A673 (cell line): Measurements from ENCODE around the gene ITPA. TPM values are rescaled to one million over a fixed set of nuclear protein-coding genes. Genes with fewer than 3 reads are reported as not detected.

ENCODE experiments used
- BruUV-seq: library from RNA; stranded (reverse); fragments of 400-500 nt; replicated peaks from 2 replicates; lab custom pipeline; 2021; lab: Mats Ljungman, UMichigan
- CTCF ChIA-PET: fragments of 300-600 bp; sonication (Branson Sonifier 250); formaldehyde crosslinking; loops from one replicate; lab custom pipeline; 2022; ENCODE audit warnings: antibody characterized with exemption; lab: Charles Lee
- POLR2A ChIA-PET: fragments of 300-600 bp; sonication (Branson Sonifier 250); formaldehyde crosslinking; loops from one replicate; lab custom pipeline; 2022; ENCODE audit warnings: antibody characterized with exemption; ENCODE audit not compliant: low non-redundant PET; lab: Charles Lee
- DNase-seq: peaks from one replicate; pipeline ENCODE4 v3.0.0-alpha.2; 2015; ENCODE audit warnings: low spot score
- H3K27ac ChIP-seq: fragments of 200-600 bp; sonication (generic); 2 replicates; pipeline ENCODE4 v1.5.1; 2016; ENCODE audit warnings: mixed run types, low read depth, mild to moderate bottlenecking, mixed read lengths, antibody characterized with exemption, low read length; ENCODE audit not compliant: poor library complexity, severe bottlenecking
- H3K27me3 ChIP-seq: fragments of 200-600 bp; sonication (generic); replicated peaks from 2 replicates; pipeline ENCODE4 v1.6.1; 2017; ENCODE audit warnings: mixed run types, low read depth, mild to moderate bottlenecking, mixed read lengths, antibody characterized with exemption, low read length; ENCODE audit not compliant: insufficient read depth, poor library complexity
- H3K36me3 ChIP-seq: fragments of 200-600 bp; sonication (generic); 2 replicates; pipeline ENCODE4 v1.6.1; 2016; ENCODE audit warnings: mixed run types, mild to moderate bottlenecking, mixed read lengths, antibody characterized with exemption, low read length; ENCODE audit not compliant: insufficient read depth, poor library complexity, severe bottlenecking
- H3K4me1 ChIP-seq: fragments of 200-600 bp; sonication (generic); 2 replicates; pipeline ENCODE4 v1.6.1; 2017; ENCODE audit warnings: mixed run types, mild to moderate bottlenecking, mixed read lengths, antibody characterized with exemption, low read length; ENCODE audit not compliant: insufficient read depth, poor library complexity, severe bottlenecking
- H3K4me3 ChIP-seq: fragments of 200-600 bp; sonication (generic); 2 replicates; pipeline ENCODE4 v1.5.1; 2016; ENCODE audit warnings: low read depth, mixed run types, mild to moderate bottlenecking, mixed read lengths, low read length; ENCODE audit not compliant: poor library complexity, severe bottlenecking
- H3K9me3 ChIP-seq: fragments of 200-600 bp; sonication (generic); 2 replicates; pipeline ENCODE4 v1.6.1; 2016; ENCODE audit warnings: mixed run types, low read depth, mild to moderate bottlenecking, mixed read lengths, antibody characterized with exemption, low read length; ENCODE audit not compliant: poor library complexity, severe bottlenecking
- EZH2 ChIP-seq: fragments of 200-600 bp; sonication (generic); IDR thresholded peaks from 2 replicates; pipeline ENCODE4 v1.6.1; 2017; ENCODE audit warnings: borderline replicate concordance, low read depth, mild to moderate bottlenecking, mixed read lengths, antibody characterized with exemption, low read length; ENCODE audit not compliant: poor library complexity, severe bottlenecking
- intact Hi-C: fragments of 100-400 bp; cut with micrococcal nuclease; formaldehyde crosslinking; loops from one replicate; pipeline ENCODE4 v1.10.0; 2022; ENCODE audit not compliant: unreplicated experiment
- total RNA-seq: library from RNA; stranded (reverse); gene quantifications from 2 replicates; pipeline ENCODE4 v1.2.3, GENCODE V29; 2021
- TF ChIP-seq, protein P1 (sequence below): fragments of 300-800, 200-600 bp; sonication (generic); conservative IDR thresholded peaks from 2 replicates; pipeline ENCODE4 v1.5.1; 2017; ENCODE audit warnings: low read depth, mild to moderate bottlenecking, antibody characterized with exemption, low read length, moderate library complexity, mixed read lengths

ITPA gene
- total RNA-seq, 1 experiment from 2014 or later = 81.3 TPM

DNA sequence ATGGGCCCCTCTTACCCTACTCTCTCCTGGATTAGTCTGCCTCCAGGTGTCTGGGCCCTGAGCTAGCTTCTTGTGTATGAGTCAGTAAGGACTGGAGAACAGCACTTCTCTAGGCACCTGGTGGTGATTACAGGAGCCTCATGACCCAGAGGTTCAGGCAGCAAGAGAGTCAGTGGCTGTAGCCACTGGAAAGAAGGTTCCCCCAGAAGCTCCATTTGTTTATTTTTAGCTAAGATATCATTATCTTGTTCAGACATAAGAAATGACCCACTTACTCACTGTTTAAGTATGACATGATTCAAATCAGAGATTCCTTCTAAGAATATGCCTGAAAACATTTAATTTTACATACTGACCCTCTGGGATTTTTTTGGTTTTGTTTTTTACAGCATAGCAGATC, 53.3 kb downstream of the ITPA start:
- no peak for DNase-seq

DNA sequence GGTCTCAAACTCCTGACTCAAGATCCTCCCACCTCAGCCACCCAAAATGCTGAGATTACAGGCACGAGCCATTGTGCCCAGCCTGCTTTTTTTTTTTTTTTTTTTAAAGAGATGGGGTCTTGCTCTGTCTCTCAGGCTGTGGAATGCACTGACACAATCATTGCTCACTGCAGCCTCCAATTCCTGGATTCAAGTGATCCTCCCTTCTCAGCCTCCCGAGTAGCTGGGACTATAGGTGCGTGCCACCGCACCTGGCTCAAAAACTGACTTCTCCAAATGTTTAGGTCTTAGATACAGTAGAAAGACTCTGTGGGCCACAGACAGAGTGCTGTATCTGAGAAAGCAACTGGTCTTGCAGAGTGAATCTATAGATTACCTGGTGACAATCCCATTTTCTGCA, 60.8 kb downstream of the ITPA start:
- Histone ChIP-seq H3K27ac (no peak overlapping the region), H3K36me3 (no peaks in the 10 kb centered on the region), H3K27me3 (no peaks in the 10 kb centered on the region), H3K4me3 (no peak overlapping the region), H3K9me3 (no peaks in the 10 kb centered on the region), H3K4me1 (no peaks in the 10 kb centered on the region)
- BruUV-seq = no TSS peak
- intact Hi-C loops = no loop called here
- POLR2A ChIA-PET = no interaction called here
- TF ChIP-seq EZH2 = no peak
- TF ChIP-seq, protein P1, sequence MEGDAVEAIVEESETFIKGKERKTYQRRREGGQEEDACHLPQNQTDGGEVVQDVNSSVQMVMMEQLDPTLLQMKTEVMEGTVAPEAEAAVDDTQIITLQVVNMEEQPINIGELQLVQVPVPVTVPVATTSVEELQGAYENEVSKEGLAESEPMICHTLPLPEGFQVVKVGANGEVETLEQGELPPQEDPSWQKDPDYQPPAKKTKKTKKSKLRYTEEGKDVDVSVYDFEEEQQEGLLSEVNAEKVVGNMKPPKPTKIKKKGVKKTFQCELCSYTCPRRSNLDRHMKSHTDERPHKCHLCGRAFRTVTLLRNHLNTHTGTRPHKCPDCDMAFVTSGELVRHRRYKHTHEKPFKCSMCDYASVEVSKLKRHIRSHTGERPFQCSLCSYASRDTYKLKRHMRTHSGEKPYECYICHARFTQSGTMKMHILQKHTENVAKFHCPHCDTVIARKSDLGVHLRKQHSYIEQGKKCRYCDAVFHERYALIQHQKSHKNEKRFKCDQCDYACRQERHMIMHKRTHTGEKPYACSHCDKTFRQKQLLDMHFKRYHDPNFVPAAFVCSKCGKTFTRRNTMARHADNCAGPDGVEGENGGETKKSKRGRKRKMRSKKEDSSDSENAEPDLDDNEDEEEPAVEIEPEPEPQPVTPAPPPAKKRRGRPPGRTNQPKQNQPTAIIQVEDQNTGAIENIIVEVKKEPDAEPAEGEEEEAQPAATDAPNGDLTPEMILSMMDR = no peak
- no peak for DNase-seq
- CTCF ChIA-PET = no interaction called here

More for the DNA sequence above, 53.3 kb downstream of the ITPA start:
- Histone ChIP-seq H3K9me3 (no peaks in the 10 kb centered on the region), H3K36me3 (no peaks in the 10 kb centered on the region), H3K4me1 (no peaks in the 10 kb centered on the region), H3K4me3 (no peak overlapping the region), H3K27me3 (no peaks in the 10 kb centered on the region), H3K27ac (no peak overlapping the region)
- TF ChIP-seq EZH2 = no peak
- TF ChIP-seq, protein P1 = no peak
- no TSS peak for BruUV-seq
- intact Hi-C loops = no loop called here
- CTCF ChIA-PET = no interaction called here
- POLR2A ChIA-PET = no interaction called here

DNA sequence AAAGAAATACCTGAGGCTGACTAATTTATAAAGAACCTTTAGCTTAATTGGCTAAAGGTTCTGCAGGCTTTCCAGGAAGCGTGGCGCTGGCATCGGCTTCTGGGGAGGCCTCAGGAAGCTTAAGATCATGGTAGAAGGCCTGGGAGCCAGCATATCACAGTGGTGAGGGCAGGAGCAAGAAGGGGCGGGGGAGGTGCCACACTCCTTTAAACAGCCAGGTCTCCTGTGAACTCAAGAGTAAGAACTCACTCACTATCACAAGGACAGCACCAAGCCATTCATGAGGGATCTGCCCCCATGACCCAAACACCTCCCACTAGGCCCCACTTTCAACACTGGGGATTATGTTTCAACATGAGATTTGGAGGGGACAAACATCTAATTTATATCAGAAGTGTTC, 64.1 kb downstream of the ITPA start:
- DNase-seq = no peak
- no TSS peak for BruUV-seq
- Histone ChIP-seq H3K4me3 (no peak overlapping the region), H3K4me1 (no peaks in the 10 kb centered on the region), H3K9me3 (no peaks in the 10 kb centered on the region), H3K36me3 (no peaks in the 10 kb centered on the region), H3K27me3 (no peaks in the 10 kb centered on the region), H3K27ac (no peak overlapping the region)
- intact Hi-C loops = no loop called here
- no peak for TF ChIP-seq EZH2
- TF ChIP-seq, protein P1 = no peak
- POLR2A ChIA-PET = no interaction called here
- CTCF ChIA-PET = no interaction called here

Other genes with a start within 250 kb of the ITPA start
- 0.85 and 1.5 TPM in 2 replicates for gene GNRH2, start 165.9 kb upstream of the ITPA start, total RNA-seq
- 73.4 and 77.7 TPM in 2 replicates for gene MRPS26, start 163.4 kb upstream of the ITPA start, total RNA-seq
- not detected in 2 replicates for gene OXT, start 137.9 kb upstream of the ITPA start, total RNA-seq
- gene AVP, start 124.8 kb upstream of the ITPA start, total RNA-seq = not detected in 2 replicates
- 17.6 and 20.4 TPM in 2 replicates for gene FASTKD5, start 49.6 kb upstream of the ITPA start, total RNA-seq
- gene UBOX5, start 49.6 kb upstream of the ITPA start, total RNA-seq = 6.1 and 7.9 TPM in 2 replicates
- gene LZTS3, start 35.9 kb upstream of the ITPA start, total RNA-seq = 6.1 and 7.5 TPM in 2 replicates
- 60.2 and 72.0 TPM in 2 replicates for gene DDRGK1, start 4.8 kb upstream of the ITPA start, total RNA-seq
- gene SLC4A11, start 29.7 kb downstream of the ITPA start, total RNA-seq = 1.1 and 1.5 TPM in 2 replicates
- gene DNAAF9, start 198.2 kb downstream of the ITPA start, total RNA-seq = 8.1 and 12.1 TPM in 2 replicates